Liver (tissue), 9 donors: Measurements from ENCODE around the gene BHLHA15. TPM values are rescaled to one million over a fixed set of nuclear protein-coding genes. Genes with fewer than 3 reads are reported as not detected.

Experiments
- DNase-seq: peaks from one replicate; pipeline ENCODE4 v3.0.0-alpha.2; 2017; ENCODE audit warnings: low spot score
- H3K27ac ChIP-seq, 2 donors: one replicate each; pipeline ENCODE4 v1.7.0; 2013; ENCODE audit warnings: inconsistent platforms in 2 of 2, low read length in 2 of 2, control low read depth in 1 of 2, low read depth in 1 of 2, mild to moderate bottlenecking in 1 of 2
- H3K27me3 ChIP-seq, 4 donors: one replicate each; pipeline versions ENCODE4 v1.6.1 to v1.7.0; 2013; ENCODE audit warnings: low read length in 3 of 4, inconsistent platforms in 1 of 4, mild to moderate bottlenecking in 1 of 4, moderate library complexity in 1 of 4; ENCODE audit not compliant: control insufficient read depth in 4 of 4, insufficient read depth in 4 of 4
- H3K36me3 ChIP-seq, 4 donors: one replicate each; pipeline versions ENCODE4 v1.6.1 to v1.7.0; 2013; ENCODE audit warnings: low read length in 3 of 4, mild to moderate bottlenecking in 3 of 4, low read depth in 1 of 4, moderate library complexity in 1 of 4; ENCODE audit not compliant: control insufficient read depth in 4 of 4, insufficient read depth in 3 of 4
- H3K4me1 ChIP-seq, 4 donors: one replicate each; pipeline versions ENCODE4 v1.6.1 to v1.7.0; 2013; ENCODE audit warnings: low read length in 3 of 4, mild to moderate bottlenecking in 3 of 4, moderate library complexity in 1 of 4; ENCODE audit not compliant: control insufficient read depth in 4 of 4, insufficient read depth in 4 of 4
- H3K4me3 ChIP-seq, 3 donors: one replicate each; pipeline versions ENCODE4 v1.6.1 to v1.7.0; 2013; ENCODE audit warnings: low read length in 3 of 3, control low read depth in 1 of 3, low read depth in 1 of 3, mild to moderate bottlenecking in 1 of 3
- H3K9ac ChIP-seq, 2 donors: one replicate each; pipeline ENCODE4 v1.7.0; 2013; ENCODE audit warnings: low read length in 2 of 2, mild to moderate bottlenecking in 2 of 2, moderate library complexity in 2 of 2, control low read depth in 1 of 2, low read depth in 1 of 2
- H3K9me3 ChIP-seq, 4 donors: one replicate each; pipeline versions ENCODE4 v1.6.1 to v1.7.0; 2013; ENCODE audit warnings: low read length in 3 of 4; ENCODE audit not compliant: control insufficient read depth in 4 of 4
- FOXA1 ChIP-seq: IDR thresholded peaks from 2 replicates; pipeline ENCODE4 v1.6.1; 2016; ENCODE audit warnings: antibody characterized with exemption
- FOXA2 ChIP-seq: IDR thresholded peaks from 2 replicates; pipeline ENCODE4 v1.6.1; 2016; ENCODE audit warnings: antibody characterized with exemption
- GABPA ChIP-seq, 2 donors: IDR thresholded peaks in 1 of 2; conservative IDR thresholded peaks in 1 of 2; 2 replicates each; pipeline ENCODE4 v1.6.1; 2016; ENCODE audit warnings: antibody characterized with exemption in 2 of 2, mild to moderate bottlenecking in 1 of 2, moderate library complexity in 1 of 2
- HNF4A ChIP-seq, 2 donors: conservative IDR thresholded peaks; 2 replicates each; pipeline ENCODE4 v1.6.1; 2016; ENCODE audit warnings: antibody characterized with exemption in 2 of 2, mild to moderate bottlenecking in 2 of 2
- HNF4G ChIP-seq: IDR thresholded peaks from 2 replicates; pipeline ENCODE4 v1.6.1; 2016; ENCODE audit warnings: antibody characterized with exemption
- JUND ChIP-seq, 2 donors: IDR thresholded peaks; 2 replicates each; pipeline ENCODE4 v1.6.1; 2016; ENCODE audit warnings: antibody characterized with exemption in 2 of 2
- NR2F2 ChIP-seq: IDR thresholded peaks from 2 replicates; pipeline ENCODE4 v1.6.1; 2016; ENCODE audit warnings: antibody characterized with exemption
- RAD21 ChIP-seq, 2 donors: IDR thresholded peaks; 2 replicates each; pipeline ENCODE4 v1.6.1; 2016; ENCODE audit warnings: antibody characterized with exemption in 2 of 2, mild to moderate bottlenecking in 2 of 2
- RXRA ChIP-seq, 2 donors: IDR thresholded peaks; 2 replicates each; pipeline ENCODE4 v1.6.1; 2017 to 2018; ENCODE audit warnings: antibody characterized with exemption in 2 of 2, mild to moderate bottlenecking in 1 of 2
- SP1 ChIP-seq: IDR thresholded peaks from 2 replicates; pipeline ENCODE4 v1.6.1; 2018; ENCODE audit warnings: antibody characterized with exemption, mild to moderate bottlenecking
- TAF1 ChIP-seq: conservative IDR thresholded peaks from 2 replicates; pipeline ENCODE4 v1.6.1; 2016; ENCODE audit warnings: antibody characterized with exemption, mild to moderate bottlenecking
- YY1 ChIP-seq: IDR thresholded peaks from 2 replicates; pipeline ENCODE4 v1.6.1; 2016; ENCODE audit warnings: antibody characterized with exemption, mild to moderate bottlenecking
- WGBS: extraction: QIAGEN DNeasy Blood & Tissue Kit; methylation state at CpG from one replicate; pipeline ENCODE4 v1.1.7; 2013; 5-methylcytosine and 5-hydroxymethylcytosine counted together
- polyA plus RNA-seq, 2 donors: library from polyadenylated mRNA; stranded (reverse) in 1 of 2; unstranded in 1 of 2; fragments of 200-250 nt in 1 of 2; fragments of >200 nt in 1 of 2; fragmentation: Nextera tagmentation in 1 of 2; extraction: Ambion mirVana in 1 of 2; gene quantifications; one replicate each; pipeline versions ENCODE4 v1.2.1 to v1.2.3, GENCODE V29; 2013 to 2015
- total RNA-seq, 2 donors: library from RNA; depleted of rRNA; stranded (reverse); fragments of >200 nt; gene quantifications; one replicate each; pipeline ENCODE4 v1.2.3, GENCODE V29; 2014
- TF ChIP-seq, protein P1 (sequence below): fragments of 150-350 bp; IDR thresholded peaks from 2 replicates; pipeline ENCODE4 v1.5.1; 2017; ENCODE audit warnings: improper control_type of control experiment, low read depth, low read length; ENCODE audit not compliant: missing input control
- TF ChIP-seq, protein P2 (sequence below): IDR thresholded peaks from 2 replicates; pipeline ENCODE4 v1.6.1; 2016; ENCODE audit warnings: antibody characterized with exemption, mild to moderate bottlenecking
- TF ChIP-seq, protein P3 (sequence below): IDR thresholded peaks from 2 replicates; pipeline ENCODE4 v1.6.1; 2016; ENCODE audit warnings: antibody characterized with exemption
- TF ChIP-seq, protein P4 (sequence below): IDR thresholded peaks from 2 replicates; pipeline ENCODE4 v1.6.1; 2016; ENCODE audit warnings: antibody characterized with exemption
- TF ChIP-seq, protein P5 (sequence below): IDR thresholded peaks from 2 replicates; pipeline ENCODE4 v1.6.1; 2016; ENCODE audit warnings: antibody characterized with exemption
- donor health status: healthy.
- donor health status: healthy.
- donor health status: healthy.
- donor health status: healthy.
- donor health status: healthy.

Gene BHLHA15
- total and polyA plus RNA-seq, 4 donors = 1.0 to 28.9 (median 7.6) TPM

DNA sequence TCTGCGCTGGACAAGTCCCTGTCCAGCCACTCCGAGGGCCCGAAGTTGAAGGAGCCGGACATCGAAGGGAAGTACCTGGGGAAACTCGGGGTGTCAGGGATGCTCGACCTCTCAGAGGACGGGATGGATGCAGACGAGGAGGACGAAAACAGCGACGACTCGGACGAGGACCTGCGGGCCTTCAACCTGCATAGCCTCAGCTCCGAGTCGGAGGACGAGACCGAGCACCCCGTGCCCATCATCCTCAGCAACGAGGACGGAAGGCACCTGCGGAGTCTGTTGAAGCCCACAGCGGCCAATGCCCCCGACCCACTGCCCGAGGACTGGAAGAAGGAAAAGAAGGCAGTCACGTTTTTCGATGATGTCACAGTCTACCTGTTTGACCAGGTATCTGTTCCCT lies 17.1 kb upstream of the BHLHA15 start:
- no peak overlapping the region for H3K4me3 ChIP-seq
- 98% methylated on average over 28 of the region's 28 CpGs for WGBS
- H3K27me3 ChIP-seq = no peaks in the 10 kb centered on the region
- peak; percentile 30 for DNase-seq
- peaks cover 15 to 49% (median 31%) of the 10 kb centered on the region in 4 donors for H3K36me3 ChIP-seq
- H3K4me1 ChIP-seq = no peaks in the 10 kb centered on the region
- H3K9me3 ChIP-seq = no peaks in the 10 kb centered on the region
- H3K27ac ChIP-seq = no peak overlapping the region
- H3K9ac ChIP-seq = no peak overlapping the region
- TF ChIP-seq, protein P1, sequence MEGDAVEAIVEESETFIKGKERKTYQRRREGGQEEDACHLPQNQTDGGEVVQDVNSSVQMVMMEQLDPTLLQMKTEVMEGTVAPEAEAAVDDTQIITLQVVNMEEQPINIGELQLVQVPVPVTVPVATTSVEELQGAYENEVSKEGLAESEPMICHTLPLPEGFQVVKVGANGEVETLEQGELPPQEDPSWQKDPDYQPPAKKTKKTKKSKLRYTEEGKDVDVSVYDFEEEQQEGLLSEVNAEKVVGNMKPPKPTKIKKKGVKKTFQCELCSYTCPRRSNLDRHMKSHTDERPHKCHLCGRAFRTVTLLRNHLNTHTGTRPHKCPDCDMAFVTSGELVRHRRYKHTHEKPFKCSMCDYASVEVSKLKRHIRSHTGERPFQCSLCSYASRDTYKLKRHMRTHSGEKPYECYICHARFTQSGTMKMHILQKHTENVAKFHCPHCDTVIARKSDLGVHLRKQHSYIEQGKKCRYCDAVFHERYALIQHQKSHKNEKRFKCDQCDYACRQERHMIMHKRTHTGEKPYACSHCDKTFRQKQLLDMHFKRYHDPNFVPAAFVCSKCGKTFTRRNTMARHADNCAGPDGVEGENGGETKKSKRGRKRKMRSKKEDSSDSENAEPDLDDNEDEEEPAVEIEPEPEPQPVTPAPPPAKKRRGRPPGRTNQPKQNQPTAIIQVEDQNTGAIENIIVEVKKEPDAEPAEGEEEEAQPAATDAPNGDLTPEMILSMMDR = no peak
- no peak for TF ChIP-seq JUND (IDR thresholded peaks at IDR 0.05)
- TF ChIP-seq HNF4A (conservative IDR thresholded peaks at IDR 0.05) = no peak
- no peak for TF ChIP-seq NR2F2
- TF ChIP-seq HNF4G = no peak
- TF ChIP-seq, protein P2, sequence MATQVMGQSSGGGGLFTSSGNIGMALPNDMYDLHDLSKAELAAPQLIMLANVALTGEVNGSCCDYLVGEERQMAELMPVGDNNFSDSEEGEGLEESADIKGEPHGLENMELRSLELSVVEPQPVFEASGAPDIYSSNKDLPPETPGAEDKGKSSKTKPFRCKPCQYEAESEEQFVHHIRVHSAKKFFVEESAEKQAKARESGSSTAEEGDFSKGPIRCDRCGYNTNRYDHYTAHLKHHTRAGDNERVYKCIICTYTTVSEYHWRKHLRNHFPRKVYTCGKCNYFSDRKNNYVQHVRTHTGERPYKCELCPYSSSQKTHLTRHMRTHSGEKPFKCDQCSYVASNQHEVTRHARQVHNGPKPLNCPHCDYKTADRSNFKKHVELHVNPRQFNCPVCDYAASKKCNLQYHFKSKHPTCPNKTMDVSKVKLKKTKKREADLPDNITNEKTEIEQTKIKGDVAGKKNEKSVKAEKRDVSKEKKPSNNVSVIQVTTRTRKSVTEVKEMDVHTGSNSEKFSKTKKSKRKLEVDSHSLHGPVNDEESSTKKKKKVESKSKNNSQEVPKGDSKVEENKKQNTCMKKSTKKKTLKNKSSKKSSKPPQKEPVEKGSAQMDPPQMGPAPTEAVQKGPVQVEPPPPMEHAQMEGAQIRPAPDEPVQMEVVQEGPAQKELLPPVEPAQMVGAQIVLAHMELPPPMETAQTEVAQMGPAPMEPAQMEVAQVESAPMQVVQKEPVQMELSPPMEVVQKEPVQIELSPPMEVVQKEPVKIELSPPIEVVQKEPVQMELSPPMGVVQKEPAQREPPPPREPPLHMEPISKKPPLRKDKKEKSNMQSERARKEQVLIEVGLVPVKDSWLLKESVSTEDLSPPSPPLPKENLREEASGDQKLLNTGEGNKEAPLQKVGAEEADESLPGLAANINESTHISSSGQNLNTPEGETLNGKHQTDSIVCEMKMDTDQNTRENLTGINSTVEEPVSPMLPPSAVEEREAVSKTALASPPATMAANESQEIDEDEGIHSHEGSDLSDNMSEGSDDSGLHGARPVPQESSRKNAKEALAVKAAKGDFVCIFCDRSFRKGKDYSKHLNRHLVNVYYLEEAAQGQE = no peak
- no peak for TF ChIP-seq FOXA1

DNA sequence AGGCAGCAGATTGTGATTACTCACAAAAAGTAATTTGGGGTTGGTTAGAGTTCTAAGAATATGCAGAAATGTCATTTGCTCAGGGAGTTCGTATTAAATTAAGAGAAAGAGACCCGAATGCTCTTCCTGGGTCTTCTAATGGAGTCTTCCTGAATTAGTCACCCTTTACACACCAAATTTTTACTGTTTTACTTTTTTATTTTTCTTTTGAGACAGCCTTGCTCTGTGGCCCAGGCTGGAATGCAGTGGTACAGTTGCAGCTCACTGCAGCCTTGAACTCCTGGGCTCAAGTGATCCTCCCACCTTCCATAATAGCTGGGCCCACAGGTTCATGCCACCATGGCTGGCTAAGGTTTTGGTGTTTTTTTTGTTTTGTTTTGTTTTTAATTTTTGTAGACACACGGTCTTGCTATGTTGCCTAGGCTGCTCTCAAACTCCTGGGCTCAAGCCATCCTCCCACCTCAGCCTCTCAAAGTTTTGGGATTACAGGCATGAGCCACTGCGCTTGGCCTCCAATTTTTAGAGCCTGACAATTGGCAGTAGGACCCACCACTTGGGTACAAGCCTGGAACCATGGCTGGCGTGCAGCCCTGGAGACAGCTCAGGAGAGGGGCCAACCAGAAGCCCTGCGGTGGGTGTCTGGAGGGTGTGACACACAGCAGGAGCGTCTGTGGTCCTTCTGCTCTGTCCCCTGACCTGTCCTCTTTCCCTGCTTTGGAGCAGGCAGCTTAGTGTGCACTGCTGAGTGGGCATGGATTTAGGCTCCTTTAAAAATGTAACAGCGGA lies 16.4 kb upstream of the BHLHA15 start:
- H3K9ac ChIP-seq = no peak overlapping the region
- no peaks in the 10 kb centered on the region for H3K27me3 ChIP-seq
- no peak for DNase-seq
- no peak overlapping the region for H3K27ac ChIP-seq
- H3K4me3 ChIP-seq = no peak overlapping the region
- 96% methylated on average over 8 of the region's 8 CpGs for WGBS
- peaks cover 15 to 49% (median 27%) of the 10 kb centered on the region in 4 donors for H3K36me3 ChIP-seq
- no peaks in the 10 kb centered on the region for H3K9me3 ChIP-seq
- H3K4me1 ChIP-seq = no peaks in the 10 kb centered on the region
- TF ChIP-seq HNF4G (no peak), YY1 (no peak), HNF4A (conservative IDR thresholded peaks at IDR 0.05) (no peak), GABPA (IDR thresholded peaks at IDR 0.05 in 1 of 2, conservative IDR thresholded peaks at IDR 0.05 in 1 of 2) (no peak), JUND (IDR thresholded peaks at IDR 0.05) (no peak), FOXA2 (no peak), RXRA (IDR thresholded peaks at IDR 0.05) (no peak), TAF1 (no peak), FOXA1 (no peak), SP1 (no peak), NR2F2 (no peak), RAD21 (IDR thresholded peaks at IDR 0.05) (no peak)
- TF ChIP-seq, protein P3, sequence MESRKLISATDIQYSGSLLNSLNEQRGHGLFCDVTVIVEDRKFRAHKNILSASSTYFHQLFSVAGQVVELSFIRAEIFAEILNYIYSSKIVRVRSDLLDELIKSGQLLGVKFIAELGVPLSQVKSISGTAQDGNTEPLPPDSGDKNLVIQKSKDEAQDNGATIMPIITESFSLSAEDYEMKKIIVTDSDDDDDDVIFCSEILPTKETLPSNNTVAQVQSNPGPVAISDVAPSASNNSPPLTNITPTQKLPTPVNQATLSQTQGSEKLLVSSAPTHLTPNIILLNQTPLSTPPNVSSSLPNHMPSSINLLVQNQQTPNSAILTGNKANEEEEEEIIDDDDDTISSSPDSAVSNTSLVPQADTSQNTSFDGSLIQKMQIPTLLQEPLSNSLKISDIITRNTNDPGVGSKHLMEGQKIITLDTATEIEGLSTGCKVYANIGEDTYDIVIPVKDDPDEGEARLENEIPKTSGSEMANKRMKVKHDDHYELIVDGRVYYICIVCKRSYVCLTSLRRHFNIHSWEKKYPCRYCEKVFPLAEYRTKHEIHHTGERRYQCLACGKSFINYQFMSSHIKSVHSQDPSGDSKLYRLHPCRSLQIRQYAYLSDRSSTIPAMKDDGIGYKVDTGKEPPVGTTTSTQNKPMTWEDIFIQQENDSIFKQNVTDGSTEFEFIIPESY = no peak
- TF ChIP-seq, protein P4, sequence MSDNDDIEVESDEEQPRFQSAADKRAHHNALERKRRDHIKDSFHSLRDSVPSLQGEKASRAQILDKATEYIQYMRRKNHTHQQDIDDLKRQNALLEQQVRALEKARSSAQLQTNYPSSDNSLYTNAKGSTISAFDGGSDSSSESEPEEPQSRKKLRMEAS = no peak
- TF ChIP-seq, protein P5, sequence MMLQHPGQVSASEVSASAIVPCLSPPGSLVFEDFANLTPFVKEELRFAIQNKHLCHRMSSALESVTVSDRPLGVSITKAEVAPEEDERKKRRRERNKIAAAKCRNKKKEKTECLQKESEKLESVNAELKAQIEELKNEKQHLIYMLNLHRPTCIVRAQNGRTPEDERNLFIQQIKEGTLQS = no peak
- TF ChIP-seq, protein P2 = no peak
- TF ChIP-seq, protein P1 = no peak
